ENCODE data around the gene LMCD1.
A peak's percentile ranks its signal among the peaks of the same experiment; 100 is the strongest.

LMCD1 gene

GRCh38 chr3:8501371-8502131 lies at the start of gene LMCD1:
LMCD1 (plus strand) TSS chr3:8501823; CDS start chr3:8501939, 116 bp downstream.
- peak; percentile 99 for DNase-seq (ENCODE audit: low read depth, low spot score)

GRCh38 chr3:8452112-8452511 lies 49.5 kb upstream of the LMCD1 start:
- DNase-seq (ENCODE audit: low read depth, low spot score) = no peak

GRCh38 chr3:8453153-8453552 lies 48.5 kb upstream of the LMCD1 start:
- DNase-seq (ENCODE audit: low read depth, low spot score) = no peak

GRCh38 chr3:8455526-8456411 lies 45.9 kb upstream of the LMCD1 start:
- no peak for DNase-seq (ENCODE audit: low read depth, low spot score)

- DNase-seq (ENCODE audit: low read depth, low spot score) = no peak
Observed at GRCh38 chr3:8456412-8456811, 45.2 kb upstream of the LMCD1 start.

GRCh38 chr3:8457039-8457438 lies 44.6 kb upstream of the LMCD1 start:
- no peak for DNase-seq (ENCODE audit: low read depth, low spot score)

- no peak for DNase-seq (ENCODE audit: low read depth, low spot score)
Observed at GRCh38 chr3:8458238-8458661, 43.4 kb upstream of the LMCD1 start.

- peak; percentile 94 for DNase-seq (ENCODE audit: low read depth, low spot score)
Observed at GRCh38 chr3:8458711-8459110, 42.9 kb upstream of the LMCD1 start.

- DNase-seq (ENCODE audit: low read depth, low spot score) = no peak
Observed at GRCh38 chr3:8460050-8460708, 41.4 kb upstream of the LMCD1 start.

GRCh38 chr3:8460815-8461456 lies 40.7 kb upstream of the LMCD1 start:
- DNase-seq (ENCODE audit: low read depth, low spot score) = peak; percentile 92

- no peak for DNase-seq (ENCODE audit: low read depth, low spot score)
Observed at GRCh38 chr3:8464668-8465067, 37.0 kb upstream of the LMCD1 start.

GRCh38 chr3:8466526-8466925 lies 35.1 kb upstream of the LMCD1 start:
- DNase-seq (ENCODE audit: low read depth, low spot score) = no peak

- DNase-seq (ENCODE audit: low read depth, low spot score) = peak; percentile 47
Observed at GRCh38 chr3:8470801-8471200, 30.8 kb upstream of the LMCD1 start.

GRCh38 chr3:8472549-8472948 lies 29.1 kb upstream of the LMCD1 start:
- no peak for DNase-seq (ENCODE audit: low read depth, low spot score)

- DNase-seq (ENCODE audit: low read depth, low spot score) = no peak
Observed at GRCh38 chr3:8473029-8473428, 28.6 kb upstream of the LMCD1 start.

GRCh38 chr3:8473990-8474389 lies 27.6 kb upstream of the LMCD1 start:
- DNase-seq (ENCODE audit: low read depth, low spot score) = no peak

GRCh38 chr3:8474991-8475390 lies 26.6 kb upstream of the LMCD1 start:
- no peak for DNase-seq (ENCODE audit: low read depth, low spot score)

GRCh38 chr3:8480699-8481098 lies 20.9 kb upstream of the LMCD1 start:
- no peak for DNase-seq (ENCODE audit: low read depth, low spot score)

GRCh38 chr3:8481380-8481779 lies 20.2 kb upstream of the LMCD1 start:
- DNase-seq (ENCODE audit: low read depth, low spot score) = no peak

GRCh38 chr3:8482263-8482662 lies 19.4 kb upstream of the LMCD1 start:
- peak; percentile 55 for DNase-seq (ENCODE audit: low read depth, low spot score)

- DNase-seq (ENCODE audit: low read depth, low spot score) = peak; percentile 97
Observed at GRCh38 chr3:8482960-8483665, 18.5 kb upstream of the LMCD1 start.

Measured in astrocyte of the hippocampus (primary cell).